Astrocyte of the spinal cord (primary cell): ENCODE data around the gene POLR3E.

Experiments used
- DNase-seq: peaks from one replicate; pipeline ENCODE4 v3.0.0; 2011; ENCODE audit warnings: low read depth, low spot score
- H3K4me3 ChIP-seq: 2 replicates; pipeline ENCODE4 v1.5.1; 2011; ENCODE audit warnings: low read depth, mild to moderate bottlenecking, low read length, moderate library complexity
- in situ Hi-C: cut with HindIII; loops from 2 replicates; pipeline ENCODE4 v1.10.0; 2017; ENCODE audit warnings: low sequenced_read_pairs
- TF ChIP-seq, protein P1 (sequence below): IDR thresholded peaks from 2 replicates; pipeline ENCODE4 v1.5.1; 2012; ENCODE audit warnings: low read depth, mild to moderate bottlenecking, low read length, inconsistent platforms

Gene POLR3E

DNA sequence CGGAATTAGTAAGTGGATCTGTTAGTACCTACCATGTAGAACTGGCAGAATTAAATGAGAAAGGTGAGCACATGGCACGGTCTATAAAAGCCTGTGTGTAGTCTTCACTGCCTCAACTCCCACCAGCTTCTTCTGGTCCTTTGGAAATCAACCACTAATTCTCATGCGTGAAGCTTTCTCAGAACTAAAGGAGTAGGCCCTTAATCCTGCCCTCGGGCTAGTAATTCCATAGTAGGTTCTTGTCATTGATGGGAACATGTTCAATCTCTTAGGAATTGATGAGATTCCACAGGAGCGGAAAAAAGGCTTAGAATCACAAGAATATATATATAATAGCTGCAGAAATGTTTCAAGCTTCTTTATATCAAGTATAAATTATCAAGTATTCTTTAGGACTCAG is 55.5 kb downstream of the POLR3E start:
- in situ Hi-C loops, result no loop called here
- no peak for DNase-seq
- TF ChIP-seq, protein P1, sequence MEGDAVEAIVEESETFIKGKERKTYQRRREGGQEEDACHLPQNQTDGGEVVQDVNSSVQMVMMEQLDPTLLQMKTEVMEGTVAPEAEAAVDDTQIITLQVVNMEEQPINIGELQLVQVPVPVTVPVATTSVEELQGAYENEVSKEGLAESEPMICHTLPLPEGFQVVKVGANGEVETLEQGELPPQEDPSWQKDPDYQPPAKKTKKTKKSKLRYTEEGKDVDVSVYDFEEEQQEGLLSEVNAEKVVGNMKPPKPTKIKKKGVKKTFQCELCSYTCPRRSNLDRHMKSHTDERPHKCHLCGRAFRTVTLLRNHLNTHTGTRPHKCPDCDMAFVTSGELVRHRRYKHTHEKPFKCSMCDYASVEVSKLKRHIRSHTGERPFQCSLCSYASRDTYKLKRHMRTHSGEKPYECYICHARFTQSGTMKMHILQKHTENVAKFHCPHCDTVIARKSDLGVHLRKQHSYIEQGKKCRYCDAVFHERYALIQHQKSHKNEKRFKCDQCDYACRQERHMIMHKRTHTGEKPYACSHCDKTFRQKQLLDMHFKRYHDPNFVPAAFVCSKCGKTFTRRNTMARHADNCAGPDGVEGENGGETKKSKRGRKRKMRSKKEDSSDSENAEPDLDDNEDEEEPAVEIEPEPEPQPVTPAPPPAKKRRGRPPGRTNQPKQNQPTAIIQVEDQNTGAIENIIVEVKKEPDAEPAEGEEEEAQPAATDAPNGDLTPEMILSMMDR, result no peak
- no peak overlapping the region for H3K4me3 ChIP-seq

DNA sequence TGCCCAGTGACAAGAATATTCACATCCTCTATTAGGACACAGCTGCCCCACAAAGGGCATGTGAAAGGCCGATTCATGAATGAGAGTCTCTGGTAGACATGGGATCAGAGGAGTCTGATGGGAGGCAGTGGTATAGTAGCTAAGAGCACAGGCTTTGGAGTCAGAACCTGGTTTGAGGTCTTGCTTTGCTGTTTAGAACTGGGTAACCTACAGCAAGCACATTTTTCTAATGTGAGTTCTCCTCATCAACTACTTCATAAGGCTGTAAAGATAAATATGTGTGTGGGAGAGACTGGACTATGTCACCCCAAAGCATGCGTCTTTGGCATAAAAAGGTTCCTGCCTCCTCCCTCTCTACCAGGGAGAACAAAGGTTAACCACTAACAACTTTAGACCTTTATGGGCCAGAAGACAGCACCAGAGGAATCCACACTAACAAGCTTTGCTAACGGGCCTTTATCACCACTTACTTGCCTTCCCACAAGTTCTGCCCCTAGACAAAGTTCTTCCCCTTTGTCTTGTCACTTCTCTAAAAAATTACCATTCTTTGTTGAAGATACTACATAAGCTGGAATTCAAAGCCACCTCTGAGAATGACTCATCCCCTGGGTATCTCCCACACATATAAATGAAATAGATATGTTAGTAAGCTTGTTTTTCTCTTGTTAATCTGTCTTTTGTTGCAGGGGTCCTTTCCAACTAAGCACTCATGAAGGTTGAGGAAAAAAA is 56.1 kb downstream of the POLR3E start:
- no peak overlapping the region for H3K4me3 ChIP-seq
- in situ Hi-C loops, result no loop called here
- TF ChIP-seq, protein P1, result no peak
- peak; percentile 84 for DNase-seq

DNA sequence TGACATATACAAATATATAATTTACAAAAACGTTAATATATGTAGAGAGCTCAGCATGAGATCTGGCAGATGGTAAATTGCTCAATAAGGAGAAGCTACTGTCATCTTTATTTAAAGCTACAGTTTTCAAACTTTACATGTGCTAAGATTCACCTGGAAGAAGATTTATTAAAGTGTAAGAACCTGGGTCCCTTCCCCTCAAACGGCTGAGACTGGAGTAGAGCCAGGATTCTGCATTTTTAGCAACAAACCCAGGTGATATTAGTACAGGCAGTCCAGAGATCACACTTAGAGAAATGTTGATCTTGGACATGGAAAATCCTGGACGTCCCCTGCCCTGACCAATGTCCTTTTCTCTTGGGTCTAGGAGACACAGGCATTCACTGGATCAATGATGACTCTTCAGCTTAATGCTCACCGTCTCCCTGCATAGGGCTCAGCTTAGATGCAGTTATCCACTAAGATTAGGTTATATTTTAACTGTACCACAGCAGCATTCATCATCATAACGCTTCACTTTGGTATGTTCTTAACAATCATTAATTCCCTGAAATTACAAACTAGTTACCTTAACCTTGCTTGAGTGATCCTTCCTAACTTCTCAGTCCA is 56.8 kb downstream of the POLR3E start:
- TF ChIP-seq, protein P1, result no peak
- peak; percentile 14 for DNase-seq
- in situ Hi-C loops, result no loop called here

DNA sequence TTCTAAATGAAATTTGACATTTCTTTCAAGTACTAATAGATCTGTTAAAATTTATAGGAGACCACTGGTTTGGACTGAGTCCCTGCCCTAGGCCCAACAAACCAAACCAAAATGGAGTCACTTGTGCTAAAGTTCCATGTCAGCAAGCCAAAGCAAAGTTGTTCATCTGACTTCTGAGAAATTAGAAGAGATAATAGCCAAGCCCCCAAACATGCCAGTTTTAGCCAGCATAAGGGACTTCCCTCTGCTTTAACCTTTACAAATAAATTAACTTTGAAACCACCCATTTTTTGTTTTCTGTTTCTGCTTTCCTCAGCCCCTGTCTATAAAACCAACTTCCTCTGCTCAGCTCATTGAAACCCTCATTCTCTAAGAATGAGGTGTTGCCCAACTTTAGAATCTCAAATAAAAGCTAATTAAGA is 58.3 kb downstream of the POLR3E start:
- in situ Hi-C loops, result no loop called here
- TF ChIP-seq, protein P1, result no peak
- H3K4me3 ChIP-seq, result no peak overlapping the region
- DNase-seq, result no peak

More for the DNA sequence above, 56.8 kb downstream of the POLR3E start:
- no peak overlapping the region for H3K4me3 ChIP-seq

DNA sequence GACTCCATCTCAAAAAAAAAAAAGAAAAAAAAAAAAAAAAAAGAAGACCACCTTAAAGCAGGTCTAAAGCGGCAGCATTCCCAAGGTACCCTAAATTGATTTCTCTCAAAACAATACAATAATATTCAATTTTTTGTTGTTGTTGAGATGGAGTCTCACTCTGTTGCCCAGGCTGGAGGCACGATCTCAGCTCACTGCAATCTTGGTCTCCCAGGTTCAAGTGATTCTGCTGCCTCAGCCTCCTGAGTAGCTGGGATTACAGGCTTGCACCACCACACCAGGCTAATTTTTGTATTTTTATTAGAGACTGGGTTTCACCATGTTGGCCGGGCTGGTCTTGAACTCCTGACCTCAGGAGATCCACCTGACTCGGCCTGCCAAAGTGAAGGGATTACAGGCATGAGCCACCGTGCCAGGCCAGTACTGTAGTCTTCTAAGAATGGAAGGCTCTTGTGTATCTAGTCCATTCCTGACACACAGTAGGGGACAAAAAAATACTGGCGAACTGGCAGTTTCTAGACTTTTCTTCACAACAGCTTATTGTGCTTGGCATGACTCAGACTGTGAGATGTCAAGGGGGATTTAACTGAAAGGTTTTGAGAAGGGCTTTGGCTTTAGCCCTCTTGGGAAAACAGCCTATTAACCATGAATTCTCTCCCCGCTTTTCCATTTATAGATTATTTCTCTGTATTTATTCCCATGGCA is 59.9 kb downstream of the POLR3E start:
- TF ChIP-seq, protein P1, result no peak
- in situ Hi-C loops, result no loop called here
- no peak for DNase-seq
- H3K4me3 ChIP-seq, result no peak overlapping the region

DNA sequence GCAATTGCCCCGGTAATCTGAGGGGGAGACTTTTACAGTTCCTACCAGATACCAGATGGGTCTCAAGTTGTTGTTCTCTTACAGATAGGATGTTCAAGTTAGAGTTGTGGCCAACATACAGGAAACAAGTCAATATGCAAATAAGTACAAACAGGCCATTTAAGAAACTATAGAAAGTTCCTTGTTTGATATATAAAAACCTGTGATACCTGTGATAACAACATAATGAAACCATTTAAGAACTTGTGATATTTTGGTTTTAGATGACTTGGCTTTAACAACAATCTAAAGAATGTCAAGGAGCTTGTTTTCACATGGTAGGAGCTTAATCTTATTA is 60.4 kb downstream of the POLR3E start:
- DNase-seq, result no peak
- in situ Hi-C loops, result no loop called here
- H3K4me3 ChIP-seq, result no peak overlapping the region
- TF ChIP-seq, protein P1, result no peak
